Body of pancreas (tissue), 4 donors: Measurements from ENCODE around the gene C19orf73.

ENCODE experiments used
- POLR2A ChIP-seq, 3 donors: fragments of 450-650 bp; IDR thresholded peaks; one replicate each; pipeline ENCODE4 v1.6.1; 2016; ENCODE audit warnings: antibody characterized with exemption in 3 of 3, mild to moderate bottlenecking in 2 of 3
- TF ChIP-seq, protein P1 (sequence below), 7 experiments: fragments of 450-650 bp in 4 of 7; fragments of 200-600 bp in 3 of 7; sonication (generic) in 3 of 7; IDR thresholded peaks; one replicate each; pipeline ENCODE4 v1.5.1; 2016 to 2019; ENCODE audit warnings: antibody characterized with exemption in 7 of 7

DNA sequence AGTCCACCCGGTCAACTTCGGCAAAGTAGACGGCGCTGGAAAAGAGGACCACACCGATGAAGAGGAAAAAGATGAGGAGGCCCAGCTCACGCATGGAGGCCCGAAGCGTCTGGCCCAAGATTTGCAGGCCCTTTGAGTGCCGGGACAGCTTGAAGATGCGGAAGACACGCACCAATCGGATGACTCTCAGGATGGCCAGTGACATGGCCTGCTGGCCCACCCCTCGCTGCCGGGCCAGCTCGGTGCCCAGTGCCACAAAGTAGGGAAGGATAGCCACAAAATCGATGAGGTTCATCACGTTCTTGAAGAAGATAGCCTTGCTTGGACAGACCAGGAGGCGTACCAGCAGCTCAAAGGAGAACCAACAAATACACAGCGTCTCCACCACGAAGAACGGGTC lies 48.5 kb downstream of the C19orf73 start:
- no peak for TF ChIP-seq POLR2A (IDR thresholded peaks at IDR 0.05)
- TF ChIP-seq, protein P1, sequence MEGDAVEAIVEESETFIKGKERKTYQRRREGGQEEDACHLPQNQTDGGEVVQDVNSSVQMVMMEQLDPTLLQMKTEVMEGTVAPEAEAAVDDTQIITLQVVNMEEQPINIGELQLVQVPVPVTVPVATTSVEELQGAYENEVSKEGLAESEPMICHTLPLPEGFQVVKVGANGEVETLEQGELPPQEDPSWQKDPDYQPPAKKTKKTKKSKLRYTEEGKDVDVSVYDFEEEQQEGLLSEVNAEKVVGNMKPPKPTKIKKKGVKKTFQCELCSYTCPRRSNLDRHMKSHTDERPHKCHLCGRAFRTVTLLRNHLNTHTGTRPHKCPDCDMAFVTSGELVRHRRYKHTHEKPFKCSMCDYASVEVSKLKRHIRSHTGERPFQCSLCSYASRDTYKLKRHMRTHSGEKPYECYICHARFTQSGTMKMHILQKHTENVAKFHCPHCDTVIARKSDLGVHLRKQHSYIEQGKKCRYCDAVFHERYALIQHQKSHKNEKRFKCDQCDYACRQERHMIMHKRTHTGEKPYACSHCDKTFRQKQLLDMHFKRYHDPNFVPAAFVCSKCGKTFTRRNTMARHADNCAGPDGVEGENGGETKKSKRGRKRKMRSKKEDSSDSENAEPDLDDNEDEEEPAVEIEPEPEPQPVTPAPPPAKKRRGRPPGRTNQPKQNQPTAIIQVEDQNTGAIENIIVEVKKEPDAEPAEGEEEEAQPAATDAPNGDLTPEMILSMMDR (IDR thresholded peaks at IDR 0.05), result no peak
